Osteoblast (primary cell): Measurements from ENCODE around the gene CETP. TPM values are rescaled to one million over a fixed set of nuclear protein-coding genes. Genes with fewer than 3 reads are reported as not detected.
A peak's percentile ranks its signal among the peaks of the same experiment; 100 is the strongest.

ENCODE experiments used
- DNase-seq: peaks from one replicate; pipeline ENCODE4 v3.0.0; 2011; ENCODE audit warnings: low spot score, mixed read lengths; ENCODE audit not compliant: insufficient read length; ENCODE audit errors: missing footprints
- H2AFZ ChIP-seq: 2 replicates; pipeline ENCODE4 v1.6.0; 2011; ENCODE audit warnings: mild to moderate bottlenecking, low read length
- H3K27ac ChIP-seq: 2 replicates; pipeline ENCODE4 v1.5.1; 2011; ENCODE audit warnings: mild to moderate bottlenecking, low read depth, low read length, moderate library complexity
- H3K27me3 ChIP-seq: 2 replicates; pipeline ENCODE4 v1.6.0; 2012; ENCODE audit warnings: mild to moderate bottlenecking, control low read depth, inconsistent platforms, low read length, moderate library complexity; ENCODE audit not compliant: insufficient read depth
- H3K36me3 ChIP-seq: 2 replicates; pipeline ENCODE4 v1.5.1; 2011; ENCODE audit warnings: mild to moderate bottlenecking, low read length, control low read depth, moderate library complexity; ENCODE audit not compliant: insufficient read depth
- H3K4me1 ChIP-seq: 2 replicates; pipeline ENCODE4 v1.5.1; 2011; ENCODE audit warnings: mild to moderate bottlenecking, low read length, control low read depth, moderate library complexity; ENCODE audit not compliant: insufficient read depth
- H3K4me2 ChIP-seq: 2 replicates; pipeline ENCODE4 v1.6.0; 2011; ENCODE audit warnings: mild to moderate bottlenecking, low read length; ENCODE audit not compliant: insufficient read depth
- H3K4me3 ChIP-seq: fragments of 200-600 bp; sonication (generic); 3 replicates; pipeline ENCODE4 v1.5.1; 2012; ENCODE audit warnings: mild to moderate bottlenecking, low read length, inconsistent platforms; ENCODE audit not compliant: insufficient read depth
- H3K79me2 ChIP-seq: 2 replicates; pipeline ENCODE4 v1.6.0; 2012; ENCODE audit warnings: mild to moderate bottlenecking, low read length, control low read depth, inconsistent platforms; ENCODE audit not compliant: insufficient read depth
- H3K9me3 ChIP-seq: 2 replicates; pipeline ENCODE4 v1.5.1; 2011; ENCODE audit warnings: low read depth, low read length, control low read depth
- H4K20me1 ChIP-seq: 2 replicates; pipeline ENCODE4 v1.6.0; 2012; ENCODE audit warnings: mild to moderate bottlenecking, low read length, control low read depth; ENCODE audit not compliant: insufficient read depth
- total RNA-seq: library from RNA; depleted of rRNA; stranded (reverse); fragments of >200 nt; gene quantifications from 2 replicates; pipeline ENCODE4 v1.2.3, GENCODE V29; 2012
- TF ChIP-seq, protein P1 (sequence below): IDR thresholded peaks from 2 replicates; pipeline ENCODE4 v1.5.1; 2011; ENCODE audit warnings: mild to moderate bottlenecking, low read depth, low read length, moderate library complexity; ENCODE audit errors: extremely low read depth

The CETP gene
- total RNA-seq, 1 donor, result not detected

- TF ChIP-seq, protein P1, sequence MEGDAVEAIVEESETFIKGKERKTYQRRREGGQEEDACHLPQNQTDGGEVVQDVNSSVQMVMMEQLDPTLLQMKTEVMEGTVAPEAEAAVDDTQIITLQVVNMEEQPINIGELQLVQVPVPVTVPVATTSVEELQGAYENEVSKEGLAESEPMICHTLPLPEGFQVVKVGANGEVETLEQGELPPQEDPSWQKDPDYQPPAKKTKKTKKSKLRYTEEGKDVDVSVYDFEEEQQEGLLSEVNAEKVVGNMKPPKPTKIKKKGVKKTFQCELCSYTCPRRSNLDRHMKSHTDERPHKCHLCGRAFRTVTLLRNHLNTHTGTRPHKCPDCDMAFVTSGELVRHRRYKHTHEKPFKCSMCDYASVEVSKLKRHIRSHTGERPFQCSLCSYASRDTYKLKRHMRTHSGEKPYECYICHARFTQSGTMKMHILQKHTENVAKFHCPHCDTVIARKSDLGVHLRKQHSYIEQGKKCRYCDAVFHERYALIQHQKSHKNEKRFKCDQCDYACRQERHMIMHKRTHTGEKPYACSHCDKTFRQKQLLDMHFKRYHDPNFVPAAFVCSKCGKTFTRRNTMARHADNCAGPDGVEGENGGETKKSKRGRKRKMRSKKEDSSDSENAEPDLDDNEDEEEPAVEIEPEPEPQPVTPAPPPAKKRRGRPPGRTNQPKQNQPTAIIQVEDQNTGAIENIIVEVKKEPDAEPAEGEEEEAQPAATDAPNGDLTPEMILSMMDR, result no peak
- Histone ChIP-seq H2AFZ (no peak overlapping the region), H3K36me3 (peaks cover 7% of the 10 kb centered on the region), H3K27ac (no peak overlapping the region), H3K9me3 (no peaks in the 10 kb centered on the region), H3K4me3 (no peak overlapping the region), H4K20me1 (no peaks in the 10 kb centered on the region), H3K4me2 (no peak overlapping the region), H3K27me3 (no peaks in the 10 kb centered on the region), H3K4me1 (peaks cover 14% of the 10 kb centered on the region), H3K79me2 (peaks cover 72% of the 10 kb centered on the region)
- no peak for DNase-seq
Observed at GRCh38 chr16:57008440-57008839, 46.7 kb downstream of the CETP start.

GRCh38 chr16:57009643-57010170, 48.0 kb downstream of the CETP start:
- TF ChIP-seq, protein P1, result no peak
- H3K9me3 ChIP-seq, result no peaks in the 10 kb centered on the region
- peaks cover 64% of the 10 kb centered on the region for H3K79me2 ChIP-seq
- no peaks in the 10 kb centered on the region for H3K36me3 ChIP-seq
- no peak overlapping the region for H3K4me2 ChIP-seq
- DNase-seq, result no peak
- H3K4me3 ChIP-seq, result no peak overlapping the region
- peaks cover 27% of the 10 kb centered on the region for H3K4me1 ChIP-seq
- H4K20me1 ChIP-seq, result no peaks in the 10 kb centered on the region
- no peak overlapping the region for H2AFZ ChIP-seq
- H3K27me3 ChIP-seq, result no peaks in the 10 kb centered on the region
- H3K27ac ChIP-seq, result no peak overlapping the region

- peak overlapping the region; percentile 67 for H3K27ac ChIP-seq
- no peaks in the 10 kb centered on the region for H3K9me3 ChIP-seq
Observed at GRCh38 chr16:57012353-57012752, 50.6 kb downstream of the CETP start.

GRCh38 chr16:57013229-57013628, 51.5 kb downstream of the CETP start:
- Histone ChIP-seq H3K79me2 (peaks cover 69% of the 10 kb centered on the region), H2AFZ (no peak overlapping the region), H3K4me3 (no peak overlapping the region), H3K27ac (peak overlapping the region; percentile 67), H3K4me1 (peaks cover 27% of the 10 kb centered on the region), H4K20me1 (no peaks in the 10 kb centered on the region), H3K9me3 (no peaks in the 10 kb centered on the region), H3K36me3 (peaks cover 12% of the 10 kb centered on the region), H3K27me3 (no peaks in the 10 kb centered on the region), H3K4me2 (no peak overlapping the region)
- no peak for DNase-seq
- TF ChIP-seq, protein P1, result no peak

More at GRCh38 chr16:57012353-57012752, 50.6 kb downstream of the CETP start:
- TF ChIP-seq, protein P1, result no peak
- DNase-seq, result no peak
- no peak overlapping the region for H3K4me3 ChIP-seq
- no peak overlapping the region for H3K4me2 ChIP-seq
- peaks cover 4% of the 10 kb centered on the region for H3K36me3 ChIP-seq
- no peaks in the 10 kb centered on the region for H4K20me1 ChIP-seq
- peaks cover 27% of the 10 kb centered on the region for H3K4me1 ChIP-seq
- H3K27me3 ChIP-seq, result no peaks in the 10 kb centered on the region
- no peak overlapping the region for H2AFZ ChIP-seq
- H3K79me2 ChIP-seq, result peaks cover 65% of the 10 kb centered on the region
